OCI-LY7 (cell line): ENCODE measurements around the gene TEX22. TPM values are rescaled to one million over a fixed set of nuclear protein-coding genes. Genes with fewer than 3 reads are reported as not detected.

Source experiments
- BruUV-seq: library from RNA; stranded (reverse); fragments of 400-500 nt; replicated peaks from 2 replicates; lab custom pipeline; 2021; lab: Mats Ljungman, UMichigan
- CTCF ChIA-PET: fragments of 300-600 bp; sonication (Branson Sonifier 250); formaldehyde crosslinking; loops from one replicate; lab custom pipeline; 2022; ENCODE audit warnings: antibody characterized with exemption; ENCODE audit not compliant: unreplicated experiment; lab: Charles Lee
- POLR2A ChIA-PET: fragments of 300-600 bp; sonication (Branson Sonifier 250); formaldehyde crosslinking; loops from one replicate; lab custom pipeline; 2022; ENCODE audit warnings: antibody characterized with exemption; lab: Charles Lee
- DNase-seq: peaks from one replicate; pipeline ENCODE4 v3.0.0-alpha.2; 2015; ENCODE audit warnings: low spot score
- H2AFZ ChIP-seq: fragments of 200-600 bp; sonication (generic), shearing (Covaris generic); 2 replicates; pipeline ENCODE4 v1.6.1; 2014; ENCODE audit warnings: mild to moderate bottlenecking, antibody characterized with exemption, low read length, moderate library complexity
- H3K27ac ChIP-seq: fragments of 200-600 bp; sonication (generic); 2 replicates; pipeline ENCODE4 v1.5.1; 2014; ENCODE audit warnings: mixed run types, low read depth, mild to moderate bottlenecking, moderate library complexity, low read length, inconsistent platforms; ENCODE audit not compliant: poor library complexity, severe bottlenecking
- H3K36me3 ChIP-seq: fragments of 200-600 bp; sonication (generic); 2 replicates; pipeline ENCODE4 v1.6.1; 2014; ENCODE audit warnings: mild to moderate bottlenecking, antibody characterized with exemption, low read length, moderate library complexity, mixed read lengths; ENCODE audit not compliant: insufficient read depth
- H3K4me1 ChIP-seq: fragments of 200-600 bp; sonication (generic); 2 replicates; pipeline ENCODE4 v1.5.1; 2014; ENCODE audit warnings: mild to moderate bottlenecking, low read length; ENCODE audit not compliant: insufficient read depth, poor library complexity, severe bottlenecking
- H3K4me2 ChIP-seq: fragments of 200-600 bp; sonication (generic); 2 replicates; pipeline ENCODE4 v1.6.1; 2014; ENCODE audit warnings: mild to moderate bottlenecking, low read length
- H3K4me3 ChIP-seq: fragments of 200-600 bp; sonication (generic); 2 replicates; pipeline ENCODE4 v1.5.1; 2014; ENCODE audit warnings: mild to moderate bottlenecking, low read depth, low read length; ENCODE audit not compliant: poor library complexity, severe bottlenecking
- H3K79me2 ChIP-seq: fragments of 200-600 bp; sonication (generic); 2 replicates; pipeline ENCODE4 v1.6.1; 2016; ENCODE audit warnings: low read depth, mild to moderate bottlenecking, low read length, moderate library complexity, mixed read lengths; ENCODE audit not compliant: insufficient read depth
- H3K9me2 ChIP-seq: fragments of 200-600 bp; sonication (generic); 2 replicates; pipeline ENCODE4 v1.6.1; 2016; ENCODE audit warnings: mild to moderate bottlenecking, low read length, mixed read lengths; ENCODE audit not compliant: insufficient read depth
- H3K9me3 ChIP-seq: fragments of 200-600 bp; sonication (generic); 2 replicates; pipeline ENCODE4 v1.6.1; 2014; ENCODE audit warnings: mild to moderate bottlenecking, mixed run types, low read length, mixed read lengths
- H4K20me1 ChIP-seq: fragments of 200-600 bp; sonication (generic); 2 replicates; pipeline ENCODE4 v1.6.1; 2014; ENCODE audit warnings: mild to moderate bottlenecking, antibody characterized with exemption, low read length, moderate library complexity, mixed read lengths; ENCODE audit not compliant: insufficient read depth
- CTCF ChIP-seq: fragments of 200-600 bp; sonication (generic); conservative IDR thresholded peaks from 2 replicates; pipeline ENCODE4 v1.5.1; 2014; ENCODE audit warnings: mild to moderate bottlenecking, antibody characterized with exemption, low read length, moderate library complexity, mixed read lengths
- EZH2phosphoT487 ChIP-seq: fragments of 200-600 bp; sonication (generic); IDR thresholded peaks from 2 replicates; pipeline ENCODE4 v1.6.1; 2018; ENCODE audit warnings: low read depth, borderline replicate concordance, mild to moderate bottlenecking, mixed run types, antibody characterized with exemption, low read length, moderate library complexity, mixed read lengths
- intact Hi-C: fragments of 100-400 bp; cut with micrococcal nuclease; formaldehyde crosslinking; loops from one replicate; pipeline ENCODE4 v1.10.0; 2022; ENCODE audit not compliant: unreplicated experiment
- total RNA-seq, 2 experiments: library from RNA; depleted of rRNA in 1 of 2; stranded (reverse); fragments of >200 nt in 1 of 2; shearing (Covaris generic) in 1 of 2; gene quantifications; 2 replicates each; pipeline ENCODE4 v1.2.3, GENCODE V29; 2014 to 2022

The TEX22 gene
- total RNA-seq, 2 experiments from 2014 or later = 1.3 to 9.2 TPM

- TF ChIP-seq CTCF (no peak), EZH2phosphoT487 (no peak)
Measured at GRCh38 chr14:105379946-105380345, 18.4 kb upstream of the TEX22 start.

GRCh38 chr14:105380756-105381155, 17.6 kb upstream of the TEX22 start:
- no peak overlapping the region for H3K4me2 ChIP-seq
- DNase-seq = no peak
- no peak for TF ChIP-seq EZH2phosphoT487
- no peak for TF ChIP-seq CTCF
- intact Hi-C loops = no loop called here
- no peaks in the 10 kb centered on the region for H3K9me2 ChIP-seq
- no peaks in the 10 kb centered on the region for H3K9me3 ChIP-seq
- no peak overlapping the region for H3K27ac ChIP-seq
- no peak overlapping the region for H3K4me3 ChIP-seq
- BruUV-seq = no TSS peak
- no peaks in the 10 kb centered on the region for H3K79me2 ChIP-seq
- peaks cover 4% of the 10 kb centered on the region for H3K4me1 ChIP-seq
- H3K36me3 ChIP-seq = no peaks in the 10 kb centered on the region
- CTCF ChIA-PET = no interaction called here
- POLR2A ChIA-PET = no interaction called here
- H2AFZ ChIP-seq = no peak overlapping the region
- H4K20me1 ChIP-seq = no peaks in the 10 kb centered on the region

More at GRCh38 chr14:105379946-105380345, 18.4 kb upstream of the TEX22 start:
- intact Hi-C loops = no loop called here
- no peak for DNase-seq
- Histone ChIP-seq H3K4me1 (peaks cover 8% of the 10 kb centered on the region), H3K4me2 (no peak overlapping the region), H3K9me3 (no peaks in the 10 kb centered on the region), H2AFZ (no peak overlapping the region), H3K4me3 (no peak overlapping the region), H3K36me3 (no peaks in the 10 kb centered on the region), H3K27ac (no peak overlapping the region), H3K9me2 (no peaks in the 10 kb centered on the region), H3K79me2 (no peaks in the 10 kb centered on the region), H4K20me1 (no peaks in the 10 kb centered on the region)
- POLR2A ChIA-PET = no interaction called here
- CTCF ChIA-PET = no interaction called here
- no TSS peak for BruUV-seq

- H3K4me2 ChIP-seq = no peak overlapping the region
- no peaks in the 10 kb centered on the region for H3K36me3 ChIP-seq
- no peak overlapping the region for H3K4me3 ChIP-seq
- no TSS peak for BruUV-seq
- CTCF ChIA-PET = interaction anchor here (0.6 kb wide), 1 partner anchor 1623 kb away, joined by 3 read pairs; no protein-coding TSS in a partner anchor
- no peaks in the 10 kb centered on the region for H4K20me1 ChIP-seq
- POLR2A ChIA-PET = no interaction called here
- H2AFZ ChIP-seq = no peak overlapping the region
- no peak for TF ChIP-seq EZH2phosphoT487
- no peak for TF ChIP-seq CTCF
- H3K4me1 ChIP-seq = no peaks in the 10 kb centered on the region
- H3K9me3 ChIP-seq = no peaks in the 10 kb centered on the region
- intact Hi-C loops = no loop called here
- H3K9me2 ChIP-seq = no peaks in the 10 kb centered on the region
- no peak overlapping the region for H3K27ac ChIP-seq
- no peak for DNase-seq
- H3K79me2 ChIP-seq = no peaks in the 10 kb centered on the region
Measured at GRCh38 chr14:105381446-105382342, 16.6 kb upstream of the TEX22 start.
